Activated B cell treated with CpG ODN at 0.5 μM for 24 hours (primary cell): ENCODE results near the gene OR11G2. TPM values are rescaled to one million over a fixed set of nuclear protein-coding genes. Genes with fewer than 3 reads are reported as not detected.
"Not testable (repeated sequence)": the region's sequence is repeated elsewhere in the genome, so short reads cannot be mapped to it uniquely, and the experiment has no call there.

ENCODE experiments used
- ATAC-seq: fragments of 200-7000 bp; cut with Tn5 transposase; one replicate; pipeline ENCODE4 v1.10.0; 2021; ENCODE audit warnings: low read depth, mild to moderate bottlenecking, moderate library complexity
- CTCF ChIA-PET: fragments of 350-600 bp; sonication (Branson Sonifier 250); formaldehyde crosslinking; loops from one replicate; lab custom pipeline; 2021; ENCODE audit warnings: antibody characterized with exemption; lab: Charles Lee
- POLR2A ChIA-PET: fragments of 350-600 bp; sonication (Branson Sonifier 250); formaldehyde crosslinking; loops from one replicate; lab custom pipeline; 2021; ENCODE audit warnings: antibody characterized with exemption; lab: Charles Lee
- DNase-seq: peaks from one replicate; pipeline ENCODE4 v3.0.0; 2022
- H3K27ac Mint-ChIP-seq: one replicate; pipeline ENCODE4 v1.8.0; 2020; ENCODE audit warnings: mixed read lengths
- H3K27me3 Mint-ChIP-seq: one replicate; pipeline ENCODE4 v1.8.0; 2021; ENCODE audit warnings: mixed read lengths
- H3K36me3 Mint-ChIP-seq: one replicate; pipeline ENCODE4 v1.8.0; 2021; ENCODE audit warnings: low read depth, mixed read lengths
- H3K4me1 Mint-ChIP-seq: one replicate; pipeline ENCODE4 v1.8.0; 2021; ENCODE audit warnings: mixed read lengths
- H3K4me3 Mint-ChIP-seq: one replicate; pipeline ENCODE4 v1.8.0; 2020; ENCODE audit warnings: mild to moderate bottlenecking, mixed read lengths
- H3K9me3 Mint-ChIP-seq: one replicate; pipeline ENCODE4 v1.8.0; 2020; ENCODE audit warnings: mixed read lengths
- CTCF ChIP-seq: fragments of 200-600 bp; IDR thresholded peaks from one replicate; pipeline ENCODE4 v1.8.0; 2022; ENCODE audit warnings: antibody characterized with exemption, mild to moderate bottlenecking
- intact Hi-C: fragments of 100-400 bp; cut with micrococcal nuclease; formaldehyde crosslinking; loops from one replicate; pipeline ENCODE4 v1.15.1; 2024
- total RNA-seq: library from RNA; stranded (reverse); gene quantifications from 2 replicates; pipeline ENCODE4 v1.2.3, GENCODE V29; 2022

Gene OR11G2
- not detected in 2 replicates for total RNA-seq

- Mint-ChIP-seq H3K4me1 (no peaks in the 10 kb centered on the region), H3K27ac (no peak within 1 kb of the TSS), H3K36me3 (no peaks in the 10 kb centered on the region), H3K4me3 (no peak within 1 kb of the TSS), H3K9me3 (no peaks in the 10 kb centered on the region), H3K27me3 (peaks cover 2% of the 10 kb centered on the region)
- CTCF ChIA-PET: no interaction called here
- POLR2A ChIA-PET: no interaction called here
- intact Hi-C loops: no loop called here
- no peak for ATAC-seq
- no peak for TF ChIP-seq CTCF
- DNase-seq: no peak
These were observed at the start of gene OR11G2 for GRCh38 chr14:20190596-20190995. TSS of gene OR11G2 (plus strand) at chr14:20190896. CDS start at chr14:20197438, 6,542 bp downstream.

- no peak for ATAC-seq
- intact Hi-C loops: no loop called here
- ChIA-PET CTCF (no interaction called here), POLR2A (no interaction called here)
- no peak for DNase-seq
- peaks cover 6% of the 10 kb centered on the region for H3K27me3 Mint-ChIP-seq
- H3K4me1 Mint-ChIP-seq: no peaks in the 10 kb centered on the region
- no peaks in the 10 kb centered on the region for H3K9me3 Mint-ChIP-seq
- no peaks in the 10 kb centered on the region for H3K36me3 Mint-ChIP-seq
- no peak overlapping the region for H3K27ac Mint-ChIP-seq
- TF ChIP-seq CTCF: no peak
- no peak overlapping the region for H3K4me3 Mint-ChIP-seq
These were observed 46.8 kb upstream of the OR11G2 start for GRCh38 chr14:20143911-20144310.

- POLR2A ChIA-PET: no interaction called here
- H3K4me3 Mint-ChIP-seq: no peak overlapping the region
- no peaks in the 10 kb centered on the region for H3K9me3 Mint-ChIP-seq
- H3K4me1 Mint-ChIP-seq: no peaks in the 10 kb centered on the region
- CTCF ChIA-PET: no interaction called here
- H3K36me3 Mint-ChIP-seq: no peaks in the 10 kb centered on the region
- TF ChIP-seq CTCF: no peak
- ATAC-seq (no peak), DNase-seq (no peak)
- no peak overlapping the region for H3K27ac Mint-ChIP-seq
- intact Hi-C loops: no loop called here
- H3K27me3 Mint-ChIP-seq: peaks cover 10% of the 10 kb centered on the region
These were observed 45.9 kb upstream of the OR11G2 start for GRCh38 chr14:20144820-20145219.

GRCh38 chr14:20164462-20164861 lies 26.2 kb upstream of the OR11G2 start:
- Mint-ChIP-seq H3K4me1 (no peaks in the 10 kb centered on the region), H3K27ac (no peak overlapping the region), H3K36me3 (no peaks in the 10 kb centered on the region), H3K27me3 (peaks cover 5% of the 10 kb centered on the region), H3K9me3 (peaks cover 27% of the 10 kb centered on the region), H3K4me3 (no peak overlapping the region)
- ChIA-PET CTCF (no interaction called here), POLR2A (no interaction called here)
- no peak for ATAC-seq
- intact Hi-C loops: no loop called here
- no peak for DNase-seq
- TF ChIP-seq CTCF: no peak

GRCh38 chr14:20167091-20167490 lies 23.6 kb upstream of the OR11G2 start:
- ChIA-PET POLR2A (no interaction called here), CTCF (no interaction called here)
- peaks cover 21% of the 10 kb centered on the region for H3K9me3 Mint-ChIP-seq
- no peak for ATAC-seq
- no peaks in the 10 kb centered on the region for H3K36me3 Mint-ChIP-seq
- peaks cover 9% of the 10 kb centered on the region for H3K27me3 Mint-ChIP-seq
- H3K4me3 Mint-ChIP-seq: no peak overlapping the region
- TF ChIP-seq CTCF: no peak
- no peaks in the 10 kb centered on the region for H3K4me1 Mint-ChIP-seq
- DNase-seq: no peak
- intact Hi-C loops: no loop called here
- no peak overlapping the region for H3K27ac Mint-ChIP-seq

GRCh38 chr14:20169852-20170251 lies 20.8 kb upstream of the OR11G2 start:
- H3K9me3 Mint-ChIP-seq, H3K4me1 Mint-ChIP-seq, CTCF ChIA-PET, POLR2A ChIA-PET, H3K27ac Mint-ChIP-seq, DNase-seq, H3K4me3 Mint-ChIP-seq, H3K36me3 Mint-ChIP-seq, intact Hi-C loops, ATAC-seq: not testable (repeated sequence)
- peaks cover 12% of the 10 kb centered on the region for H3K27me3 Mint-ChIP-seq

GRCh38 chr14:20174205-20174604 lies 16.5 kb upstream of the OR11G2 start:
- CTCF ChIA-PET, H3K9me3 Mint-ChIP-seq, H3K27ac Mint-ChIP-seq, ATAC-seq, H3K4me3 Mint-ChIP-seq, H3K4me1 Mint-ChIP-seq, DNase-seq, POLR2A ChIA-PET, intact Hi-C loops, H3K36me3 Mint-ChIP-seq, H3K27me3 Mint-ChIP-seq: not testable (repeated sequence)
